Endodermal cell (in vitro differentiated cells): Measurements from ENCODE around the gene TNFRSF8. TPM values are rescaled to one million over a fixed set of nuclear protein-coding genes. Genes with fewer than 3 reads are reported as not detected.
A peak's percentile ranks its signal among the peaks of the same experiment; 100 is the strongest.

Experiments
- DNase-seq: peaks from one replicate; pipeline ENCODE4 v3.0.0-alpha.2; 2017
- H3K27ac ChIP-seq: 2 replicates; pipeline ENCODE4 v1.5.1; 2013; ENCODE audit warnings: mild to moderate bottlenecking, low read depth, low read length, moderate library complexity
- H3K27me3 ChIP-seq: 2 replicates; pipeline ENCODE4 v1.6.1; 2013; ENCODE audit warnings: mild to moderate bottlenecking, low read length, moderate library complexity; ENCODE audit not compliant: insufficient read depth, control insufficient read depth, poor library complexity, severe bottlenecking
- H3K36me3 ChIP-seq: 2 replicates; pipeline ENCODE4 v1.7.0; 2013; ENCODE audit warnings: mild to moderate bottlenecking, low read length, moderate library complexity; ENCODE audit not compliant: control insufficient read depth, insufficient read depth
- H3K4me1 ChIP-seq: one replicate; pipeline ENCODE4 v1.7.0; 2013; ENCODE audit warnings: low read length; ENCODE audit not compliant: control insufficient read depth, insufficient read depth
- H3K4me3 ChIP-seq: 2 replicates; pipeline ENCODE4 v1.5.1; 2013; ENCODE audit warnings: mild to moderate bottlenecking, low read length, moderate library complexity
- H3K9ac ChIP-seq: 2 replicates; pipeline ENCODE4 v1.6.1; 2013; ENCODE audit warnings: mild to moderate bottlenecking, low read length, moderate library complexity; ENCODE audit not compliant: poor library complexity, severe bottlenecking; ENCODE audit errors: extremely low read depth
- H3K9me3 ChIP-seq: 2 replicates; pipeline ENCODE4 v1.6.1; 2013; ENCODE audit warnings: mild to moderate bottlenecking, low read length, moderate library complexity; ENCODE audit not compliant: control insufficient read depth
- H3K27ac Mint-ChIP-seq: 2 replicates; pipeline ENCODE4 v1.8.0; 2020; ENCODE audit warnings: mixed read lengths
- H3K27me3 Mint-ChIP-seq: 2 replicates; pipeline ENCODE4 v1.8.0; 2021; ENCODE audit warnings: mild to moderate bottlenecking, mixed read lengths; ENCODE audit not compliant: insufficient read depth
- H3K36me3 Mint-ChIP-seq: 2 replicates; pipeline ENCODE4 v1.8.0; 2020; ENCODE audit warnings: low read depth, mixed read lengths
- H3K4me1 Mint-ChIP-seq: 2 replicates; pipeline ENCODE4 v1.8.0; 2020; ENCODE audit warnings: mixed read lengths
- H3K4me3 Mint-ChIP-seq: 2 replicates; pipeline ENCODE4 v1.8.0; 2020; ENCODE audit warnings: mild to moderate bottlenecking, moderate library complexity, mixed read lengths
- H3K9me3 Mint-ChIP-seq: 2 replicates; pipeline ENCODE4 v1.8.0; 2020; ENCODE audit warnings: mild to moderate bottlenecking, mixed read lengths
- WGBS, 2 experiments: methylation state at CpG; one replicate each; pipeline versions ENCODE4 v1.1.5 to v1.1.7; 2013; ENCODE audit warnings: missing lambda C conversion rate in 2 of 2, mixed read lengths in 1 of 2; ENCODE audit not compliant: insufficient coverage in 1 of 2, insufficient read length in 1 of 2; 5-methylcytosine and 5-hydroxymethylcytosine counted together
- total RNA-seq, 2 donors: library from RNA; stranded (reverse); fragmentation: NEBNext Ultra II Directional in 1 of 2; extraction: Animal tissue kit (Norgen Biotek cat#: 25700) in 1 of 2; gene quantifications; 2 replicates in 1 of 2; 3 replicates in 1 of 2; pipeline ENCODE4 v1.2.1, GENCODE V29; 2021
- TF ChIP-seq, protein P1 (sequence below): fragments of 200-600 bp; sonication (generic); conservative IDR thresholded peaks from 2 replicates; pipeline ENCODE4 v1.5.0; 2021; ENCODE audit warnings: antibody characterized with exemption, mild to moderate bottlenecking

Gene TNFRSF8
- total RNA-seq, 2 donors from 2014 or later: 0.69 to 2.3 TPM

DNA sequence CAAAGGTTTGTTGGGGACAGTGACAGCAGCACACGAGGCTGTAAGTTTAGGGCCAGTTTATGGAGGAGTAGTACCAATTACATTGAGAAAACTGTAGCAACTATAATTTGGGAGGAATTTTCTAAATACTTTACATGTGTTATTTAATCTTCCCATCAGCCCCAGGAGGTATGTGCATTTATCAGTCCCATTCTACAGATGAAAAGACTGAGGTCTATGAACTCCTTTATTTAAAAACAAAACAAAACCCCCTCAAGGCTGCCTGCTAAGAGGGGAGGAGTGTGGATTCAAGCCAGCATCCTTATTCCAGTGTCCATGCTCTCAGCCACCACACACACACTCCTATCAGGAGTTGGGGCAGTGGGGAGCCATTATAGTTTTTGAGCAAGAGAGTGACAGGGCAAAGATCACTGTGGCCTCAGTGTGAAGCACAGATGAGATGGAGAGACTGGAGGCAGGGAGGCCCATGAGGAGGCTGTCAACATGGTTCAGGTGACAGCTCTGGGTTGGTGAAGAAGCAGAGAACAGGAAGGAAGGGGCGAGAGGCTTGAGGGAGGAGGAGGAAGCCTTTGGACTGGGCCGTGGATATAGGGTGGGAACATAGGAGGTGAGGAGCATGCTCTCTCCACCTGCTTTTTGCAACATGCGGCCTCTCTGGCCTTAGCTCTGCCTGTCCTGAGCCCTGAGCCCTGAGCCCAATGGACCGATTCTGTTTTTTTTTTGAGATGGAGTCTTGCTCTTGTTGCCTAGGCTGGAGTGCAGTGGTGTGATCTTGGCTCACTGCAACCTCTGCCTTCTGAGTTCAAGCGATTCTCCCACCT is 113.4 kb downstream of the TNFRSF8 start:
- Histone ChIP-seq H3K4me3 (no peak overlapping the region), H3K9ac (no peak overlapping the region), H3K27ac (no peak overlapping the region), H3K36me3 (no peaks in the 10 kb centered on the region), H3K4me1 (no peaks in the 10 kb centered on the region), H3K27me3 (no peaks in the 10 kb centered on the region), H3K9me3 (no peaks in the 10 kb centered on the region)
- TF ChIP-seq, protein P1, sequence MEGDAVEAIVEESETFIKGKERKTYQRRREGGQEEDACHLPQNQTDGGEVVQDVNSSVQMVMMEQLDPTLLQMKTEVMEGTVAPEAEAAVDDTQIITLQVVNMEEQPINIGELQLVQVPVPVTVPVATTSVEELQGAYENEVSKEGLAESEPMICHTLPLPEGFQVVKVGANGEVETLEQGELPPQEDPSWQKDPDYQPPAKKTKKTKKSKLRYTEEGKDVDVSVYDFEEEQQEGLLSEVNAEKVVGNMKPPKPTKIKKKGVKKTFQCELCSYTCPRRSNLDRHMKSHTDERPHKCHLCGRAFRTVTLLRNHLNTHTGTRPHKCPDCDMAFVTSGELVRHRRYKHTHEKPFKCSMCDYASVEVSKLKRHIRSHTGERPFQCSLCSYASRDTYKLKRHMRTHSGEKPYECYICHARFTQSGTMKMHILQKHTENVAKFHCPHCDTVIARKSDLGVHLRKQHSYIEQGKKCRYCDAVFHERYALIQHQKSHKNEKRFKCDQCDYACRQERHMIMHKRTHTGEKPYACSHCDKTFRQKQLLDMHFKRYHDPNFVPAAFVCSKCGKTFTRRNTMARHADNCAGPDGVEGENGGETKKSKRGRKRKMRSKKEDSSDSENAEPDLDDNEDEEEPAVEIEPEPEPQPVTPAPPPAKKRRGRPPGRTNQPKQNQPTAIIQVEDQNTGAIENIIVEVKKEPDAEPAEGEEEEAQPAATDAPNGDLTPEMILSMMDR: no peak
- WGBS, 2 experiments: 90 to 95% methylated on average over 6 of the region's 6 CpGs
- Mint-ChIP-seq H3K4me1 (peaks cover 4% of the 10 kb centered on the region), H3K9me3 (no peaks in the 10 kb centered on the region), H3K27me3 (peaks cover 3% of the 10 kb centered on the region), H3K4me3 (no peak overlapping the region), H3K36me3 (no peaks in the 10 kb centered on the region), H3K27ac (no peak overlapping the region)
- no peak for DNase-seq

DNA sequence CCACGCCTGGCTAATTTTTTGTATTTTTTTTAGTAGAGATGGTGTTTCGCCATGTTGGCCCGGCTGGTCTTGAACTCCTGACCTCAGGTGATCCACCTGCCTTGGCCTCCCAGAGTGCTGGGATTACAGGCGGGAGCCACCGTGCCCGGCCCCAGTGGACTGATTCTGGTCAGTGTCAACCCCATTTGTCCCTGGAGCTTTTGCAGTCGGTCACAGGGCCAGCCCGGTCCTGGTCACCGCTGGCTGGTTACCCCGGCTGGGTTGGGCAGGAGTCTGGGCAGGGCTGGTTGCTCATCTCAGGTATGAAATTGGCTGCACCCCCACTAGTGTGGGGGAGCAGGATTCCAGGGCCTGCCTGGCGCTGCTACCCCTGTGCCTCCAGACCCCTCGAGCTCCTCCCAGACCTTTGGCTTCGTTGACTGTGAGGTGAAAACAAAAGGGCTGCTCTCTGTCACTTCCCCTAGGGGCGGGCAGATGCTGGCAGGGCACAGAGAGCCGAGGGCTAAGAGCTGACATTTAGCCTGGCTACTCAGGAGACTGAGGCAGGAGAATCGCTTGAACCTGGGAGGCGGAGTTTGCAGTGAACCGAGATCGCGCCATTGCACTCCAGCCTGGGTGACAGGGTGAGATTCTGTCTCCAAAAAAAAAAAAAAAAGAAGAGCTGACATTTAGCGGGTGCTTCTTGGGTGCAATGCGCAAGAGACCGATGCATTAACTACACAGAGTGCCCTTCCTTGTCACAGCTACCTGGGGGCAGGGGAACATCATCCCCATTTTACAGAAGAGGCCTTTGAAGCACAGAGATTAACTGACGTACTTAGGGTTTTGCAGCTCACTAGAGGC is 114.3 kb downstream of the TNFRSF8 start:
- Mint-ChIP-seq H3K27me3 (peaks cover 4% of the 10 kb centered on the region), H3K36me3 (no peaks in the 10 kb centered on the region), H3K9me3 (no peaks in the 10 kb centered on the region), H3K27ac (no peak overlapping the region), H3K4me3 (no peak overlapping the region), H3K4me1 (peaks cover 4% of the 10 kb centered on the region)
- H3K36me3 ChIP-seq: no peaks in the 10 kb centered on the region
- no peaks in the 10 kb centered on the region for H3K27me3 ChIP-seq
- no peaks in the 10 kb centered on the region for H3K9me3 ChIP-seq
- TF ChIP-seq, protein P1: no peak
- WGBS, 2 experiments: 68 to 84% methylated on average over 13 to 24 of the region's 24 CpGs
- no peak overlapping the region for H3K9ac ChIP-seq
- no peaks in the 10 kb centered on the region for H3K4me1 ChIP-seq
- peak; percentile 67 for DNase-seq
- H3K4me3 ChIP-seq: no peak overlapping the region
- no peak overlapping the region for H3K27ac ChIP-seq

DNA sequence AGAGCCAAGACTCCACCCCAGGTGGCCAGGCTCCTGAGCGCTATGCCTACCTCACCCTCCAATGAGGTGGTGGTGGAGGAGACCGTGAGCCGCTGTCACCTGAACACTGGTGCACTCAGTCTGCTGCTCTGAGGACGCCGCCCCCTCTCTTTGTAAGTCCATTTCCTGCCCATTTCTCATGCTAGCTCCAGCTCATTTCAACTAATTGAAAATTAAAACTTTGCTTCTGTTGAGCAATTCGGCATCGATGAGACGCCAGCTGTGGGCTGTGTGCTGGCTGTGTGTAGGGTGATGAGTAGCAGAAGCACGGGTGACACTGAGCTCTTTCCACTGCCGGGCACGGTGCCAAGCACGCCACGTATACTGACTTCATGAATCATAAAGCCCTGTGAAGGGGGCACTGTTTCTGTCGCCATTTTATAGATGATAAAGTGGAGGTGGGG is 114.9 kb downstream of the TNFRSF8 start:
- H3K27ac ChIP-seq: no peak overlapping the region
- Mint-ChIP-seq H3K36me3 (no peaks in the 10 kb centered on the region), H3K9me3 (no peaks in the 10 kb centered on the region), H3K4me3 (no peak overlapping the region), H3K4me1 (peaks cover 4% of the 10 kb centered on the region), H3K27ac (no peak overlapping the region), H3K27me3 (peaks cover 8% of the 10 kb centered on the region)
- 89% methylated on average over 13 to 14 of the region's 14 CpGs for WGBS, 2 experiments
- H3K4me3 ChIP-seq: no peak overlapping the region
- no peaks in the 10 kb centered on the region for H3K36me3 ChIP-seq
- no peaks in the 10 kb centered on the region for H3K9me3 ChIP-seq
- TF ChIP-seq, protein P1: no peak
- DNase-seq: no peak
- no peaks in the 10 kb centered on the region for H3K4me1 ChIP-seq
- H3K9ac ChIP-seq: no peak overlapping the region
- H3K27me3 ChIP-seq: no peaks in the 10 kb centered on the region
